Esophagus squamous epithelium (tissue), 5 donors: ENCODE data around the gene FAU. TPM values are rescaled to one million over a fixed set of nuclear protein-coding genes. Genes with fewer than 3 reads are reported as not detected.

Source experiments
- DNase-seq: peaks from one replicate; lab custom pipeline; 2025; lab: John Stamatoyannopoulos, UW
- H3K27ac ChIP-seq, 4 donors: fragments of 200-600 bp; sonication (generic); one replicate each; pipeline ENCODE4 v1.5.1; 2016 to 2019; ENCODE audit warnings: mild to moderate bottlenecking in 1 of 4
- H3K27me3 ChIP-seq, 4 donors: fragments of 200-600 bp; sonication (generic); 1 replicate in 3 of 4; 2 replicates in 1 of 4; pipeline versions ENCODE4 v1.5.1 to v1.6.0; 2017 to 2021; ENCODE audit warnings: antibody characterized with exemption in 1 of 4
- H3K36me3 ChIP-seq, 3 donors: fragments of 200-600 bp; sonication (generic); one replicate each; pipeline ENCODE4 v1.5.1; 2016 to 2019
- H3K4me1 ChIP-seq, 3 donors: fragments of 200-600 bp; sonication (generic); one replicate each; pipeline ENCODE4 v1.5.1; 2017 to 2019
- H3K4me3 ChIP-seq, 4 donors: fragments of 200-600 bp; sonication (generic); 1 replicate in 3 of 4; 2 replicates in 1 of 4; pipeline ENCODE4 v1.5.1; 2016 to 2019; ENCODE audit warnings: mild to moderate bottlenecking in 2 of 4, moderate library complexity in 1 of 4
- H3K9me3 ChIP-seq, 3 donors: fragments of 200-600 bp; sonication (generic); one replicate each; pipeline ENCODE4 v1.5.1; 2016 to 2019
- POLR2A ChIP-seq, 4 donors: fragments of 450-650 bp; IDR thresholded peaks; one replicate each; pipeline ENCODE4 v1.6.1; 2017; ENCODE audit warnings: antibody characterized with exemption in 4 of 4, mild to moderate bottlenecking in 4 of 4, moderate library complexity in 3 of 4
- whole genome bisulfite sequencing, 2 donors: methylation state at CpG; one replicate each; pipeline ENCODE4 v1.1.5; 2018; 5-methylcytosine and 5-hydroxymethylcytosine counted together
- intact Hi-C: fragments of 100-400 bp; cut with DNase I; formaldehyde crosslinking; loops from one replicate; pipeline ENCODE4 v1.15.0; 2022
- total RNA-seq, 4 donors: library from RNA; depleted of rRNA; stranded (reverse); fragments of >200 nt; gene quantifications; one replicate each; pipeline ENCODE4 v1.1.0, GENCODE V29; 2016
- TF ChIP-seq, protein P1 (sequence below), 6 experiments: fragments of 450-650 bp in 4 of 6; fragments of 200-600 bp in 2 of 6; sonication (generic) in 2 of 6; IDR thresholded peaks; one replicate each; pipeline ENCODE4 v1.5.1; 2016 to 2019; ENCODE audit warnings: antibody characterized with exemption in 6 of 6, mild to moderate bottlenecking in 4 of 6, moderate library complexity in 4 of 6
- donor health status: DM: yes; HTN: yes; CAD: no.

Gene FAU
- total RNA-seq, 4 donors from 2014 or later = 436 to 777 (median 528) TPM

GRCh38 chr11:65095427-65095826 is 26.5 kb downstream of the FAU start:
- peak overlapping the region in 3 of 4 donors; percentile 90 to 98 (median 95) for H3K4me3 ChIP-seq

GRCh38 chr11:65090628-65091027 is 31.3 kb downstream of the FAU start:
- Histone ChIP-seq H3K4me3 (no peak overlapping the region), H3K27ac (no peak overlapping the region), H3K4me1 (peaks cover 1 to 6% (median 1%) of the 10 kb centered on the region in 3 donors), H3K27me3 (no peaks in the 10 kb centered on the region), H3K36me3 (peaks cover 7 to 43% (median 26%) of the 10 kb centered on the region in 3 donors), H3K9me3 (no peaks in the 10 kb centered on the region)
- intact Hi-C loops = no loop called here
- 92 to 94% methylated on average over 4 of the region's 4 CpGs for WGBS, 2 donors
- no peak for DNase-seq
- TF ChIP-seq POLR2A (IDR thresholded peaks at IDR 0.05) = no peak
- TF ChIP-seq, protein P1, sequence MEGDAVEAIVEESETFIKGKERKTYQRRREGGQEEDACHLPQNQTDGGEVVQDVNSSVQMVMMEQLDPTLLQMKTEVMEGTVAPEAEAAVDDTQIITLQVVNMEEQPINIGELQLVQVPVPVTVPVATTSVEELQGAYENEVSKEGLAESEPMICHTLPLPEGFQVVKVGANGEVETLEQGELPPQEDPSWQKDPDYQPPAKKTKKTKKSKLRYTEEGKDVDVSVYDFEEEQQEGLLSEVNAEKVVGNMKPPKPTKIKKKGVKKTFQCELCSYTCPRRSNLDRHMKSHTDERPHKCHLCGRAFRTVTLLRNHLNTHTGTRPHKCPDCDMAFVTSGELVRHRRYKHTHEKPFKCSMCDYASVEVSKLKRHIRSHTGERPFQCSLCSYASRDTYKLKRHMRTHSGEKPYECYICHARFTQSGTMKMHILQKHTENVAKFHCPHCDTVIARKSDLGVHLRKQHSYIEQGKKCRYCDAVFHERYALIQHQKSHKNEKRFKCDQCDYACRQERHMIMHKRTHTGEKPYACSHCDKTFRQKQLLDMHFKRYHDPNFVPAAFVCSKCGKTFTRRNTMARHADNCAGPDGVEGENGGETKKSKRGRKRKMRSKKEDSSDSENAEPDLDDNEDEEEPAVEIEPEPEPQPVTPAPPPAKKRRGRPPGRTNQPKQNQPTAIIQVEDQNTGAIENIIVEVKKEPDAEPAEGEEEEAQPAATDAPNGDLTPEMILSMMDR (IDR thresholded peaks at IDR 0.05) = no peak

More at GRCh38 chr11:65095427-65095826, 26.5 kb downstream of the FAU start:
- Histone ChIP-seq H3K27ac (peak overlapping the region; percentile 94 to 97 (median 95)), H3K27me3 (no peaks in the 10 kb centered on the region), H3K36me3 (peaks cover 0 to 21% (median 0%) of the 10 kb centered on the region in 3 donors), H3K4me1 (peaks cover 17 to 26% (median 18%) of the 10 kb centered on the region in 3 donors), H3K9me3 (no peaks in the 10 kb centered on the region)
- TF ChIP-seq POLR2A (IDR thresholded peaks at IDR 0.05) = no peak
- TF ChIP-seq, protein P1 (IDR thresholded peaks at IDR 0.05) = no peak
- no peak for DNase-seq
- intact Hi-C loops = no loop called here
- 77 to 80% methylated on average over 6 to 19 of the region's 22 CpGs for WGBS, 2 donors

- intact Hi-C loops = no loop called here
- Histone ChIP-seq H3K27ac (no peak overlapping the region), H3K4me1 (peaks cover 6 to 13% (median 6%) of the 10 kb centered on the region in 3 donors), H3K4me3 (no peak overlapping the region), H3K27me3 (no peaks in the 10 kb centered on the region), H3K9me3 (no peaks in the 10 kb centered on the region), H3K36me3 (peaks cover 7 to 51% (median 29%) of the 10 kb centered on the region in 3 donors)
- 91 to 96% methylated on average over 3 to 4 of the region's 4 CpGs for WGBS, 2 donors
- no peak for DNase-seq
- TF ChIP-seq POLR2A (IDR thresholded peaks at IDR 0.05) = no peak
- TF ChIP-seq, protein P1 (IDR thresholded peaks at IDR 0.05) = no peak
Observed at GRCh38 chr11:65089621-65090020, 32.3 kb downstream of the FAU start.

DNA sequence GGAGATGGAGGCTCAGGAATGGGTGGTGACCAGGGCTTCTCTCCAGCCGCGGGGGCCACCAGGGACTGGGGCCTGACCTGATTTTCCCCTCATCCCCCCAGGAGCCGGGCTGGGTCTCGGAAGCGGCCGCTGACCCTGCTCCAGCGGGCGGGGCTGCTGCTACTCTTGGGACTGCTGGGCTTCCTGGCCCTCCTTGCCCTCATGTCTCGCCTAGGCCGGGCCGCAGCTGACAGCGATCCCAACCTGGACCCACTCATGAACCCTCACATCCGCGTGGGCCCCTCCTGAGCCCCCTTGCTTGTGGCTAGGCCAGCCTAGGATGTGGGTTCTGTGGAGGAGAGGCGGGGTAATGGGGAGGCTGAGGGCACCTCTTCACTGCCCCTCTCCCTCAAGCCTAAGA is 34.1 kb downstream of the FAU start:
- 100% methylated on average over 1 of the region's 15 CpGs for WGBS, 2 donors
- Histone ChIP-seq H3K4me1 (peaks cover 11 to 27% (median 14%) of the 10 kb centered on the region in 3 donors), H3K27ac (no peak overlapping the region), H3K4me3 (no peak overlapping the region), H3K9me3 (no peaks in the 10 kb centered on the region), H3K27me3 (no peaks in the 10 kb centered on the region), H3K36me3 (peaks cover 7 to 51% (median 29%) of the 10 kb centered on the region in 3 donors)
- no peak for DNase-seq
- intact Hi-C loops = no loop called here
- TF ChIP-seq, protein P1 (IDR thresholded peaks at IDR 0.05) = no peak
- TF ChIP-seq POLR2A (IDR thresholded peaks at IDR 0.05) = no peak

DNA sequence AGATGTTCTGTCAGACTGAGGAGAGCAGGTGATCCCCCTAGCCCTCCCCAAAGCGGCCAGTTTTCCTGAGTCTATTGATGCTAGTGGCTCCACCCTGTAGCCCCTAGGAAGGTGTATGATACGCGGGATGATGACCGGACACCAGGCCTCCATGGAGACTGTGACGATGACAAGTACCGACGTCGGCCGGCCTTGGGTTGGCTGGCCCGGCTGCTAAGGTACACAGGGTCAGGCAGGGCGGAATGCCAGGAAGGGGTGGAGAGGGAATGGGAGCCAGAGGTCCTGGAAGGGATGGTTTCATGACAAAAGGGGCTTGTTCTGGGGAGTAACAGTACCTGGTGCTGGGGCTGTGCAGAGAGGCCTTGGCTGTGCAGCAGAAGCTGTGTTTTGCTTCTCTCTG is 34.7 kb downstream of the FAU start:
- no peak for DNase-seq
- peaks cover 7 to 51% (median 29%) of the 10 kb centered on the region in 3 donors for H3K36me3 ChIP-seq
- H3K27me3 ChIP-seq = no peaks in the 10 kb centered on the region
- no peak overlapping the region for H3K4me3 ChIP-seq
- no peak overlapping the region for H3K27ac ChIP-seq
- WGBS, 2 donors = 85 to 95% methylated on average over 6 to 11 of the region's 11 CpGs
- TF ChIP-seq, protein P1 (IDR thresholded peaks at IDR 0.05) = no peak
- TF ChIP-seq POLR2A (IDR thresholded peaks at IDR 0.05) = no peak
- H3K9me3 ChIP-seq = no peaks in the 10 kb centered on the region
- intact Hi-C loops = no loop called here
- peaks cover 11 to 30% (median 14%) of the 10 kb centered on the region in 3 donors for H3K4me1 ChIP-seq
